Measurements from ENCODE around the gene PLCL2.
"Not testable (repeated sequence)": the region's sequence is repeated elsewhere in the genome, so short reads cannot be mapped to it uniquely, and the experiment has no call there.

PLCL2 gene

DNA sequence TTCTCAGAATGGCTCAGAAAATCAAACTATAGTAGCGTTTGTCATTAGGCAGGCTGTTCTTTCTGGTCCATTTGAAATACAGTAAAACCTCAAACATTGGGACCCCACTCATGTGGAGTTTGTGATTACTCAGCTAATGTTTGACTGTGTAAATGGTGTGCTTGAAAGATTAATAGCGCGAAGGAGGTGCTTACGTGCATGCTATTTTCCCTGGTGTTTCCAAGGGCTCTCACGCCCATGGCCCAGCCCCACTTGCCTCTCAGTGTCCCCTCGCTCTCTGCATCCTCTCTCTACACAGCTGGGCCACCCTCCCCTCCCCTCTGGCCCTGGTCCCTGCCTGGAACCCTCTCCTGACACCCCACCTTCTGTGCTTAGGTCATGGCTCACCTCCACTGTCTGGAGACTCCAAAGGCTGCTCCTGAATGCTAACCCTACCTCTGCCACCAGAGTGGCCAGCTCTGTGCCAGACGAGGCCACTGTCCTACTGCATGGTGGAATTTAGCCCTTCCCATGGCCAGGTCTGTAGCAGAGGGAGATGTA is 194.2 kb downstream of the PLCL2 start:
- no peak for DNase-seq (ENCODE audit: low spot score)

DNA sequence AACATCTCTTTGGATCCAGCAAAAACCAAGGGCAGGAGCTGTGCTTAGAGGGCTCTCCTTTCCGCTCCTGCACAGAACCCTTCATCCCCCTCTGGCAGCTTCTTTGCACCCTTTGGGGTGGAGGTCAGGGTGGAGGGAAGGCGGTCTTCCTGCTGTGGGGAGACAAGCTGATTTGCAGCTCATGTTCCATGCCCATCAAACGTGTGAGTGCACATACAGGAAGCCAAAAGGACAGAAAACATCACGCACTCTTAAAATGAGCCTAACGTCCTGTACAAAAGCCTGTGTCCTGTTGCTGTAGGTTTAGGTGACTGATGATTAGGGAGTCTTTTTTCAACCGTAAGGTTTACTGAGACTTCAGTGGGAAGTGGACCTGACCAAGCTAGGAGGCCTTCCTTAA is 195.2 kb downstream of the PLCL2 start:
- DNase-seq (ENCODE audit: low spot score) = no peak

DNA sequence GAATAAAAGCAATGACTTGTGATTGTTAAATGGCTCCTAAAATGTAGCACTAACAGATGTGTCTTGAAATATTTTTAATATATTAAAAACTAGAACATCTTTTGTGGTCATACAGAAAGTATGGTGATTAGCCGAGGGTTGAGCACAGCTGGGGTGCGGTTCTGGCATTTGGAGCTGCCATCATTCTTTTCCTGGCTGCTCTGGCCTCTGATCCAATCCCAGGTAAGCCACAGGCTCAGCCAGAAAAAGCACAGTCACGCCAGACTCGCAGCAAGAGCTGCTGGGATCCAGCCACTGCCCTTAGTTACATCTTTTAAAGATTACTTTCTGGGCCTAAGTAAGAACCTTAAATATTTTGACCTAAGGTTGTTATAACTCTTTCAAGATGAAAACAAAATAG is 196.8 kb downstream of the PLCL2 start:
- DNase-seq (ENCODE audit: low spot score) = no peak

DNA sequence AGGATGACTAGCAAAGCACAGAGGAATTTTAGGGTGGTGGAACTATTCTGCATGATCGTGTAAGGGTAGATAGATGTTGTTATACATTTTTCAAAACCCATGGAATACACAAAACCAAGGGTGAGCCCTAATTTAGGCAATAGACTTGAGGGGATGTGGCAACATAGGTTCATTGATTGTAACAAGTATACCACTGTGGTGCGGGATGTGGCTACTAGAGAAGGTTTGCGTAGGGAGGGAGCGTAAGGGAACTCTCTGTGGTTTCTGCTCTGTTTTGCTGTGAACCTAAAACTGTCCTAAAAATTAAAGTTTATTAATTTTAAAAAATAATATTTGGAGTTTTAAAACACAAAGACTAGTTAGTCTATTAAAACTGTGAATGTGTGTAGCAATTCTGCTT is 202.8 kb downstream of the PLCL2 start:
- DNase-seq (ENCODE audit: low spot score) = no peak

DNA sequence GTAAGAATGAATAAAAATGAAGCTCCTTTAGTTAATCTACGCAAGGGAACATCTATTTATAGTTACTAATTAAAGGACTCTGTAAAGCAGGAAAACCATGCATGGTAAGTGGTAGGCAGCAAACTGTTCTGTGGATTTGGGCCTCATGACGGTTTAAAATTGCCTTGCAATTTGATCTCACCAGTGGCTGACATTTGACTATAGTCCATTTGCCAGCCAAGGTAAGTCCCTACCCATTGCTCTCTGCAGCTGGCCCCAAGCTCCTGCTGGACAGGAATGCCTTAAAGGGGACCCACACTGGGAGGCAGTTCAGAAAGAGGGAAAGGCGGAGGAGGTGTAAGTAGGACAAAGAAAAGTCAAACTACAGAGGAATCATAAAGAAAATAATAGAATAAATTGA is 203.3 kb downstream of the PLCL2 start:
- no peak for DNase-seq (ENCODE audit: low spot score)

DNA sequence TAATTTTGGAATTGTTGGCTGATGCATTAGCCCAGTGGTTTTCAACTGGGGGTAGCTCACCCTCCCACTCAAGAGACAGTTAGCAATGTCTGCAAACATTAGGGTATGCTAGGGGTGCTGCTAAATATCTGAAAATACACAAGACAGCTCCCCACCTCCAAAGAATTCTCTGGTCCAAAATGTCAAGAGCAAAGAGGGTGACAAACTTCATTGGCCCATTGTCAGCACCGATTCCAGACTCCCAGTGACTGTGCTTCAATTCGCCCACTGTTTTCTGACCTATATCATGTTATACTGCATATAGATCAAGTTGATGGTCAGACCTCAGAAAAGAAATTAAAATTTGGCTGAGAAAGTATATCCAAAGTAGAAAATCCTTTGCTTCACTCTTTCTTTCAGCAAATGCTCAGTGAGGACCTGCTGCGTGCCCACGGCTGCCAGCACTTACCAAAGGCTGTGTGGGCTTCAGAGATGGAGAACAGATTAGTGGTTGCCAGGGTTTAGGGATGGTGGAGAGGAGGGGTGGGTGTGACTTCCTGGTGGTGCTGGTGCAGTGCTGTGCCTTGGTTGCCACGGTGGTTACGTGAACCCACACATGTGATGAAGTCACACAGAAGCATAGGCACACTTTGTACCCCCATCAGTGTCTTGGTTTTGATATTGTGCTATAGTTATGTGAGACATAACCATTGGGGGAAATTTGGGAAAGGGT is 204.0 kb downstream of the PLCL2 start:
- no peak for DNase-seq (ENCODE audit: low spot score)

DNA sequence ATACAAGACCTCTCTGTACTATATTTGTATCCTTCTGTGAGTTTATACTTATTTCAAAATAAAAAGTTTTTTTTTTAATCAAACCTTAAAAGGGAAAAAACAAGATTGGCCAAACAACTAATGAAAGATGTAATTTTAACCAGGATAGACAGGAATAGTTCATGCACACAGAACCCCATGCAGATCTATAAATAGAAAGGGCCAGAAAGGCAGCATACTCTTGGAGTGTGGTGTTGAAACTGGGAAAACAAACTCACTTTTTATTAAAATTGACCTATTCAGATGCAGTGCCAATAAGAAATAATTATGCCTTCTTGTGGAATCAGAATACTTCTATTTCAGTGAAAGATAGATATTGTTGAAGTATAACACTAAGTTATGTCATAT is 204.6 kb downstream of the PLCL2 start:
- no peak for DNase-seq (ENCODE audit: low spot score)

DNA sequence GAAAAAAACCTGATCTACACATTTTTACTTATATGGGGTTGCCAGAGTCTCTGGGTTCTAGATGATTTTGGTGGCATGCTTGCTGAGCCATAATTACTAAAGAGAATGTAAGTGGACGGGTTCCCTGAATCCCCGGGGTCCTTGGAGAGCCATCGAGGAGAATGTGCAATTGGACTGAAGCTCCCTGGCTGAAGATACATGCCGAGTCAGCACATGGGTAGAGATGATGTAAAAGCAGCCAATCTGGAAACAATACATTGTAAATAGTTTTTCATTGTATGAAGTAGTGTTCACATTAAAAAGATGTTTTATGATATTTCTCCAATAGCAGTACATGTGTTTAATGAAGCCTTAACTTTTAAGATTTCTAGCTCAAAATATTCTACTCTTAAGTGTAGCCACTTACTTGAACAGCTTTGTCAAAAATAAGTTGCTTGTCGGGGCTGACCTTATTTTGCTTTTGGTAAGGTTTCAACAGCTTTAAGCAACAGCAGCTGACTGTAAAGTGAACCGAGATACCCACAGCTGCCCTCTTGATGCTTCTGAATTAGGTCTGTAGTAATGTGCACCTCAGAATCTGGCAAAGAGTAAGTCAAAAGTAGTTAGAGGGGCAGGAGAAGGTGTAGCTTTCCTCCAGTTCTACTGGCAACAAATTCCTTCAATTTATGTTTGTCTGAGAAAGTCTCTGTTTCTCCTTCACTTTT is 205.7 kb downstream of the PLCL2 start:
- DNase-seq (ENCODE audit: low spot score) = no peak

DNA sequence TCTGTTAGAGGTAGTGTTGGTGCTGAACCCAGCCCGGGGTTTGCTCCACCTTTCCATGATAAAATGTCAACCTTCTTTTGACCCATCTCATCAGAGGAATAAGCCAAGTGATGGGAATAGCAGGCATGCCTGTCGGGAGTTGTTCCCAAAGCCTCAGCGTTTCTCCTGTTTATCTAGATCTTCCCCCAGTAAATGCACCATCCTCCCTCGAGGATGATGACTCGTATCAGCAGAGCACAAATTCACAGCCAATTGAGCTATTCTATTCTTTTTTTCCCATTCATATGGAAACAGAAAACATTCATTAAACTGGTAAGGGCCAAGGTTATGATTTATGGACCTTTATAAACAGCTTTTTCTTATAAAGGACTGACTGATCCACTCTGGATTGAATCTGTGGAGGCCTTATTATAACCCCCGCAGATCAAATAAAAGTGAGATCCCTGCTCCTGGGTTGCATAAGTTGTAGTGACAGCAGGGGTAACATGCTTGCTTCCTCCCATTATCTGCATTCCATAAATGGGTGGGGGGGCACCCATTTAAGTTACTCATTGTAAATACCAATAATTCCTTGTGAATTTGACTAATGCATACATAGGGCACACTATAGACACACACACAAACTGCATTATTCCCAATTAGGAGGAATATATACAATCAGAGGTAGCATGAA is 207.3 kb downstream of the PLCL2 start:
- DNase-seq (ENCODE audit: low spot score) = no peak

DNA sequence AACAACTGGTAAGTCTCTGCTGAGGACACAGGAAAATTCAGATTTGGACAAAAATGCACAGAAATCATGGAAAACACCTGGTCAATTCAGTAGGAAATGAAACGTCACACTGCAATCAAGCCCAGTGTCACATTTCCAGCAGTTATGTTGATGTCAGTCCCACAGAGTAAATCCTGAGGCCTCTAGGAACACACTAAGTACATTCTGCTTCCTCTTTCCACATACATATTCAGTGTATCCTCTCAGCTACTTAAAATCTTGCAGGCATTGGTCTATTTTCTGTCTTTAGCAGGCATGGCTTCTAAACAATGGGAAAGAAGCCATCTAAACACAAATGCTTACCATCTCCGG is 207.8 kb downstream of the PLCL2 start:
- no peak for DNase-seq (ENCODE audit: low spot score)

DNA sequence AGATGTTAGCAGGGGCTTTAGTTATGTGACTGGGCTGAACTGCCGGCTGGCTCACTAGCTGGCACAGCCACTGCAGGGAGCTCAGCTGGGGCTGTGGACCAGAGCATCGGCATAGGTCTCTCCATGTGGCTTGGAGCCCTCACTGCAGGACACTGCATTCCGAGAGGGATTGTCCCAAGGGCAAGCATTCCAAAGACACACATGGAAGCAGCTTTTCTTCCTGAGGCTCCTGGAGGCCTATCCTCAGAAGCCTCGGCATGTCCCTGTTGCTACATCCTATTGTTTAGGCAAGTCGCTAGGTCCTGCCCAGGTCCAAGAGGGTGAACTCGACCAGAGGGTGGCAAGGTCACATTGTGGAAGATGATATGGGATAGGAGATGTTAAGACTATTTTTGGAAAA is 209.8 kb downstream of the PLCL2 start:
- DNase-seq (ENCODE audit: low spot score) = no peak

DNA sequence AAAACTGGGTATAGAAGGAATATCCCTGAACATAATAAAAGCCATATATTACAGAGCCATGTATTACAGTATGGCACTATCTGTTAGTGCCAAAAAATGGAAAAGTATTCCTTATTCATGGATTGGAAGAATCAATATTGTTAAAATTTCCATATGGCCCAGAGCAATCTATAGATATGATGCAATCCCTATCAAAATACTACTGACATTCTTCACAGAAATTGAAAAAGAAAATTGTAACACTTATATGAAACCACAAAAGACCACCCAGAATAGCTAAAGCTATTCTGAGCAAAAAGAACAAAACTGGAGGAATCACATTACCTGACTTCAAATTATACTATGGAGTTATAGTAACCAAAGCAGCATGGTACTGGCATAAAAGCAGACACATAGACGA is 218.8 kb downstream of the PLCL2 start:
- DNase-seq (ENCODE audit: low spot score) = no peak

DNA sequence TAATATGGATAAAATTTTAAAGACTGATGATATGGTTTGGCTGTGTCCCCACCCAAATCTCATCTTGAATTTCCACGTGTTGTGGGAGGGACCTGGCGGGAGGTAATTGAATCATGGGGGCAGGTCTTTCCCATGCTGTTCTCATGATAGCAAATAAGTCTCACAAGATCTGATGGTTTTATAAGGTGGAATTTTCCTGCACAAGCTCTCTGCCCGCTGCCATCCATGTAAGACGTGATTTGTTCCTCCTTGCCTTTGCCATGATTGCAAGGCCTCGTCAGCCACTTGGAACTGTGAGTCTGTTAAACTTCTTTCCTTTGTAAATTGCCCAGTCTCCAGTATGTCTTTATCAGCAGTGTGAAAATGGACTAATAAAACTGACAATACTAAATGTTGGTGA is 222.0 kb downstream of the PLCL2 start:
- not testable (repeated sequence) for DNase-seq (ENCODE audit: low spot score)

DNA sequence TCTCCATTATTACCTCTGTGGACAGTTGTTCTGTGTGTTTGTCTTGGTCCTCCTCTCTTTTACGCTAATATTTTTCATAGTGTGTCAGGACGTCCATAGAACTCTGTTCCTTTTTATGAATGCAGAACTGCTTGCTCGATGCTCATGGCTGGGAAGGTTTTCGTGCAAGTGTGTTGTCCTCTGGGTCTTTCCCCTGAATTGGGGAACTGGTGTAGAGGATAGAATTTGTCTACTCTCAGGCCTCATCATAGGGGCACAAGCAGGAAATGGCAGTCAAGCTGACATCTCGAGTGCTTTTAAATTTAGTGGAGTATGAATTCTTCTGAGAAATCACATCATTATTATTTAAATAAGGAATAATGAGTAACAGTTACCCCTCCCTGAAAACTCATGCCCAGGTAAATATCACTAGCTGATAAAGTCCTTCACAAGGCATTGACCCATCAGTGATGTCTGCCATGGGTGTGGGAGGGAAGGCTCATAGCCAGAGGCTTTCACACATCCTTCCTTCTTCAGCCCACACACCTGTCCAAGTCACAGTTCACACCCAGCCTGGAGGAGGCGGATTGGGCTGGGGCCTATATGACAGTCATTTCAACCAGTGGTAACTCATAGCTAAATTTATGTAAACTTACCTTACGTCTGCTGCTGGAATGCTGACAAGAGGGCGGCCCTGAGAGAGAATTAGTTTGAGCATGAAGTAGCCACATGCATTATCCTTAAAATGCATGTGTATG is 226.1 kb downstream of the PLCL2 start:
- DNase-seq (ENCODE audit: low spot score) = no peak

DNA sequence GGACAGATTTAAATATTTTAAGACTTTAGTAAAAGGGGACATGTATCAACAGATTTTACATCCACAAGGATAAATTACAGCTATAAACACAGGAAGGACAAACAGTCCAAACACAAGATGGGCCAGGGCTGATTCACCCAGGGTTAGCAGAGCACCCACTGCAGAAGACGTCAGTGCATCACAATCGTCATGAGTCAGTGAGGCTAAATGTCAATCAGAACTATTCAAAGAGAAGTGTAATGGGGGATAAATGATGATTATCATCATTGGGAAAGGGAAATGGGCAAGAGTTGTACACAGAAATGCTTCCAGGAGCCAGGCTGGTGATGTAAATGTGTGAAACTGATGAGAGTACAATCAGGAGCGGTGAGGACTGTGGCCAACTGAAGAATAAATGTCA is 226.8 kb downstream of the PLCL2 start:
- DNase-seq (ENCODE audit: low spot score) = no peak

DNA sequence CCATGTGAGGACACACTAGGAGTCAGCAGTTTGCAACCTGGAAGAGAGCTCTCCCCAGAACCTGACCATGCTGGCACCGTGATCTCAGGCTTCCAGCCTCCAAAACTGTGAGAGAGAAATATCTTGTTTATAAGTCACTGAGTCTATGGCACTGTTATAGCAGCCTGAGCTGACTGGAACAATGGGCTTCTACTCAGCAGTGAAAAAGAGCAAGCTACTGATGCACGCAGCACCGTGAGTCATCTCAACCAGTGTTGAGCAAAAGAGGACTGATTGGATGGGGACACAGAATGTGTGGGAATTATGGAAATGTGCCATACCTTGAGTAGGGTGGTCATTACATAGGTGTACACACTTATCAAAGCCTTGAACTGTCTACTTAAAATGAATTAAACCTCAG is 230.4 kb downstream of the PLCL2 start:
- no peak for DNase-seq (ENCODE audit: low spot score)

DNA sequence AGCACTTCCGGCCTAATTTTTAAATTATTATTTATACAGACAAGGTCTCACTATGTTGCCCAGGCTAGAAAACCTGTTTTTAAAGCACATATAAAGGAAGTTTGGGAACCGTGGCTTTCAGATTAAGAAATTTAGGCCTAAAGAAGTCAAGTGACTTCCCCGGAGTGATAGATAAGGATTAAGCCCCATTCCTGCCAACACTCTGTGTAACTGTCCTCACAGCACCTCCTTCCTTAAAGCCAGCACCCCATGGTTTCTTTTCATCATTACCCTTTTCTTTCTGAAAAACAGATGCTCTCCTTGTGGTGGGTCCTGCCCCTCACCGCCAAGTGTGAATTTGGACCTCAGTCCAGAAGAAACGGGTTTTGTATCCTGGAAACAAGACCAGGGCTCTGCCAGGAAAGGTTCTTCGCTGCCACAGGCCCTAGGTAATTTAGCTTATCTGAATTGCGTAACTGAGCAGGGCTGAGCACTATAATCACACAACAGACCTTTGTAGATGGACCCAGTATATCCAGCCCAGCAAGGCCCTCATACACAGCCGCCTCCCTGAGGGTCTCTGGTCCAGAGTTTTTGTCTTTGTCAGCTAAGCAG is 231.3 kb downstream of the PLCL2 start:
- DNase-seq (ENCODE audit: low spot score) = no peak

DNA sequence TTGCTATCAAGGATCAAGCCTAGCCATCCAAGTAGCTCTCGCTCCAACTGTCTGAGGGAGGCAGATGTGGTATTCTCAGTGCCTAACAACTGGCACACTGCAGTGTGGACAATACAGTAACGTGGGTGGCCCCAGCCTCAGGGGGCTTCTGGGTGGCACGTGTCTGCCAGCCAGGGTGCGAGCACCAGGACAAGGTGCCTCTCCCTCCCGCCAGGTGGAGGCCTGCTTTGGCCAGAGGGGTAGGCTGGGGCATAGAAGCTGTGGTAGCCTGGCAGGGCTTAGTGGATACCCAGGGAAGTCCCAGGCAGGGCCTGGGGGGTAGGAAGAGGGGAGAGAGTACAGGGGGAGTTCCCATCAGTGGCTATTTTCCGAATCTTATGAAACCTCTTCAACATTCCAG is 234.0 kb downstream of the PLCL2 start:
- DNase-seq (ENCODE audit: low spot score) = no peak

DNA sequence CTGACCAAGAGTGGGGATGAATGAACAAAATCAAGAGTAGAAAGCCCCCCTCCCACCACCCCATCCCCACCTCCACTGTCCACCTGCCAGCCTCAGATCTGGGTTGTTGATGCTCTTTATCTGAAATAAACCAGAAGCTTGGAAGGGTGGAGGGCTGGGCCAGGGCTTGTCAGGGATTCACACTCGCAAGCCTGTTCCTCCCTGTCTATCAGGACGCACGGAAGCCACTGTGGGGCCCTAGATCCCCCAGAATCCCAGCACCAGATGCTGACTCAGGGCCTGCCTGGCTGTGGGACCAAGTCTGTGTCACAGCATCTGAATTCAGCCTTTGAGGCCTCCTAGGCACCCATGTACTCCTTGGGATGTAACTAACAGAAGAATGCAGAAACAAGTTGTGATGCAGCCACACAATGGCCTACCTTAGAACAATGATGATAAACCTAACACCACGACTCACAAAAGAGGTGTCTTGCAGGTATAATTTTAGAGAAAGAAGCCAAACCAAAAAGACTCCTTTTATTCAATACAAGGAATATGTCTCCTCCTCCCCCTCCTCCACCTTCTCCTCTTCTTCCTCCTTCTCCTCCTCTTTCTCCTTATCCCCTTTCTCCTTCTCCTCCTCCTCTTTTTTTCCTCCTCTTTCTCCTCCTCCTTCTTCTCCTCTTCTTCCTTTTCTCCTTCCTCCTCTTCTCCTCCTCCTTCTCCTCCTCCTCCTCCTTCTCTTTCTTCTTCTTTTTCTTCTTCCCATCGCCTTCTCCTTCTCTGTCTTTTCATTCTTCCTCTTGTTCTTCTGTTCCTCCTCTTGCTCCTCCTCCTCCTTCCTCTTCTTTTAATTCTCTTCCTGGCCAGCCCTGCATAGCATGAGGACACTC is 234.7 kb downstream of the PLCL2 start:
- DNase-seq (ENCODE audit: low spot score) = no peak

DNA sequence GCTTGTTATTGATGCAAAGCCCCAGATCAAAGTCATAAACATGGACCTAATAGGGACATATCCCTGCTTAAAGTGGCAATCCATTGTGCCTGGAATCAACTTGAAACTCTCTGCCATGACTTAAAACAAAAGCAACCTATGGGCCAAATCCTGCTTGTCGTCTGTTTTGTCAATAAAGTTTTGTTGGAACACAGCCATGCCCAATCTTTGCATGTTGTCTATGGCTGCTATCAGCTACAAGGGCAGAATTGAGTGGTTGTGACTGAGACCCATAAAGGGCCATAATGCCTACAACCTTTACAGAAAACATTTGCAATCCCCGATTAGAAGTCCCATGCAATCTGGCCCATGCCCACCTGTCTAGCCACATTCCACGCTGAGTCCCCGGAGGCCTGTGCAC is 235.4 kb downstream of the PLCL2 start:
- no peak for DNase-seq (ENCODE audit: low spot score)

DNA sequence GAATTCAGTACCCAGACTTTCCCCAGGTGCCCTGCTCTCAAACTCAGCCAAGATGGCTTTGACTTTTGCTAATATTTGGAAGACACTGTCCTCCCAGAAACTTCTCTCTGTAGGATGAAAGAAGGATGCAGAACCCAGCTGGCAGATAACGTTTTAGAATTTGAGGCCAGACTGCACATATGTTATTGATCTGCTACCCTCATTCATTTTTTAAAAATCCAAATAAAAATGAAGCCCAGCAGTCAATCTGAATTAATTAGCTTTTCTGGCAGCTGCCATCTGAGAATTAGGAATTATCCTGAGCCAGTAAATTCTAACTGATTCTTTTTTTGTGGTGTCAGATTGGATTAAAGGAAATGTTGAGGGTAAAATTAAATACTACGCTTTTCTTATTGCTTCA is 236.6 kb downstream of the PLCL2 start:
- no peak for DNase-seq (ENCODE audit: low spot score)
